ENCODE data around the gene SPESP1.
A peak's percentile ranks its signal among the peaks of the same experiment; 100 is the strongest.

Gene SPESP1

GRCh38 chr15:68924866-68925560 lies 5.3 kb upstream of the SPESP1 start:
- peak; percentile 2 for DNase-seq (ENCODE audit: low read depth)
- no peak overlapping the region for H3K4me3 ChIP-seq (ENCODE audit: low read depth, low read length)
- peak; percentile 78 for TF ChIP-seq CTCF (IDR thresholded peaks at IDR 0.05; ENCODE audit: low read depth, low read length, missing control alignments)

- DNase-seq (ENCODE audit: low read depth), result no peak
- no peak overlapping the region for H3K4me3 ChIP-seq (ENCODE audit: low read depth, low read length)
- TF ChIP-seq CTCF (IDR thresholded peaks at IDR 0.05; ENCODE audit: low read depth, low read length, missing control alignments), result no peak
Measured at GRCh38 chr15:68933001-68933400, 2.7 kb downstream of the SPESP1 start.

DNA sequence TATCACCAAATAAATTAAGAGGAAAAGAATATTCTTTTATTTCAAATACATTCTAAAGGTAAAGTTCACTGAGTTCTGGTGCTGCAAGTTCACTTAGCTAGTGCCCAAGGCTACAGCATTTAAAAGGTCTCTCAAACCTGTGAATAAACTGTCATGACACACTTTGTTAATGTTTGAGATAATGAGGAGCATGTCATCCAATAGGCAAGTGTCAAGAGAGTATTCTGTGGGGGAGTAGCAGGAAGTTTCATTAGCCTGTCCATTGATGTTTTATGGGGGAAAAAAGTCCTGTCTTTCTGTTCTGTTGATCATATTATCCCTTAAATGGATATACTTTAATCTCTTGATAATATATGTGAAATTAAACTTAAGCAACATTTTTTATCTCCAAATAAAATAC lies 4.0 kb downstream of the SPESP1 start:
- no peak for TF ChIP-seq CTCF (IDR thresholded peaks at IDR 0.05; ENCODE audit: low read depth, low read length, missing control alignments)
- DNase-seq (ENCODE audit: low read depth), result no peak
- H3K4me3 ChIP-seq (ENCODE audit: low read depth, low read length), result no peak overlapping the region

DNA sequence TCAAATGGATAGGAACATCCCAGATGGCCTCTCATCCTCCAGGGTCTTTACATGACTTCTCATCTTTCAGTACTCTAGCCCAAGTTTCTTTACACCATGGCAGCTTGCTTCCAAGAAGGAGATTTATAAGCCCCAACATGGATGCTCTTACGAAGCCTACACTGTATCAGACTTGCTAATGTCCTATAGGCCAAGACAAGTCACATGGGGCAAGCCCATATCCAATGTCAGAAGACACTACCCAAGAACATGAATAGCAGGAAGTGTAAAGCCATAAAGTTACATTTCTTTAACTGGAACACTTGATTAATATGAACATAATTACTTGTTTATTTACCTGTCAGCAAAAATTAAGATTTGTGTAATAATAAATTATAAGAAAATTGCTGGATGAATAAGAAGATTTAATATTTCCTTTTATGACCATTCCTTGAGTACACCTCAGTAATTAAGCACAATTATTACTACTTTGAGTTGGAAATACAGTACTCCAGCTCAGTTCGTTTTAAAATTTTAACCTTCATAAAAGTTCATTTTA lies 5.1 kb downstream of the SPESP1 start:
- TF ChIP-seq CTCF (IDR thresholded peaks at IDR 0.05; ENCODE audit: low read depth, low read length, missing control alignments), result no peak
- H3K4me3 ChIP-seq (ENCODE audit: low read depth, low read length), result no peak overlapping the region
- DNase-seq (ENCODE audit: low read depth), result no peak

DNA sequence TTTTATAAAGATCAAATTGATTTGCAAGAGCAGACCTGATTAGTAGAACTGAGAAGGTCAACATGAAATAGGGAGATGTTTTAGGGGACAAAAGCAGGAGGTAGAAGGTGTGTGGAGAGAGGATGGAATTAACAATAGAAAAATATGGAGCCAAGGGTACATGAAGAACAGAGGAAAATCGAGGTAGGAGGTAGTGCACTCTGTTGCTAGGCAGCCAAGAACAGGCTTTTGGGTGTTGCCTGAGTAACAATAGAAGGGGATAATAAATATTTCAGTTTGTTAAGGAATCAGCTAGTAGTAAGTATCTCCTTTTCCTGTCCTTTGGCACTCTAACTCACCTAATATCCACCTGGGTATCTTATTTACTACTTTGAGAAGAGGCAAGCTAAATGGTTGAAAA lies 9.2 kb downstream of the SPESP1 start:
- DNase-seq (ENCODE audit: low read depth), result no peak
- TF ChIP-seq CTCF (IDR thresholded peaks at IDR 0.05; ENCODE audit: low read depth, low read length, missing control alignments), result no peak
- H3K4me3 ChIP-seq (ENCODE audit: low read depth, low read length), result no peak overlapping the region

DNA sequence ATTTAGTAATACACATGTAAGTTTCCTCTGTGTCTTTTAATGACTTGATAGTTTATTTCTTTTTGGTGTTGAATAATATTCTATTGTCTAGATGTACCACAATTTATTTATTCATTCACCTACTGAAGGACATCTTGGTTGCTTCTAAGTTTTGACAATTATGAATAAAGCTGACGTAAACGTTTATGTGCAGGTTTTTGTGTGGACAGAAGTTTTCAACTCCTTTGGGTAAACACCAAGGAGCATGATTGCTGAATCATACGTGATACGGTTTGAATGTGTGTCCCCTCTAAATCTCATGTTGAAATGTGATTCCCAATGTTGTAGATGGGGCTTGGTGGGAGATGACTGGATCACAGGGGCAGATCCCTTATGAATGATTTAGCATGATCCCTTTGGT lies 21.5 kb downstream of the SPESP1 start:
- no peak for DNase-seq (ENCODE audit: low read depth)
- TF ChIP-seq CTCF (IDR thresholded peaks at IDR 0.05; ENCODE audit: low read depth, low read length, missing control alignments), result no peak

GRCh38 chr15:68957696-68958095 lies 27.4 kb downstream of the SPESP1 start:
- no peak for DNase-seq (ENCODE audit: low read depth)
- no peak for TF ChIP-seq CTCF (IDR thresholded peaks at IDR 0.05; ENCODE audit: low read depth, low read length, missing control alignments)
- H3K4me3 ChIP-seq (ENCODE audit: low read depth, low read length), result no peak overlapping the region

More for the DNA sequence above, 21.5 kb downstream of the SPESP1 start:
- H3K4me3 ChIP-seq (ENCODE audit: low read depth, low read length), result no peak overlapping the region
